ENCODE data around the gene CCDC127.
A peak's percentile ranks its signal among the peaks of the same experiment; 100 is the strongest.

CCDC127 gene

GRCh38 chr5:156411-157072 lies 61.4 kb downstream of the CCDC127 start:
- DNase-seq: no peak

- no peak for DNase-seq
Observed at GRCh38 chr5:155651-156410, 62.1 kb downstream of the CCDC127 start.

- no peak for DNase-seq
Observed at GRCh38 chr5:154826-155225, 63.1 kb downstream of the CCDC127 start.

- no peak for DNase-seq
Observed at GRCh38 chr5:154236-154635, 63.7 kb downstream of the CCDC127 start.

GRCh38 chr5:153256-153655 lies 64.7 kb downstream of the CCDC127 start:
- no peak for DNase-seq

GRCh38 chr5:152077-152476 lies 65.9 kb downstream of the CCDC127 start:
- DNase-seq: no peak

- DNase-seq: no peak
Observed at GRCh38 chr5:150746-151145, 67.2 kb downstream of the CCDC127 start.

GRCh38 chr5:149745-150485 lies 68.0 kb downstream of the CCDC127 start:
- peak; percentile 25 for DNase-seq

- DNase-seq: no peak
Observed at GRCh38 chr5:147751-148150, 70.2 kb downstream of the CCDC127 start.
